NCI-H748 (cell line): ENCODE data around the gene RPGR.
A peak's percentile ranks its signal among the peaks of the same experiment; 100 is the strongest.

Source experiments
- DNase-seq: peaks from one replicate; lab custom pipeline; 2025; ENCODE audit not compliant: unreplicated experiment; lab: John Stamatoyannopoulos, UW

Gene RPGR

GRCh38 chrX:38327007-38327774 is at the start of gene RPGR:
TSS of gene RPGR (minus strand) at chrX:38327509. CDS start at chrX:38327367, 142 bp downstream.
- peak; percentile 94 for DNase-seq

- DNase-seq, result peak; percentile 59
Observed at GRCh38 chrX:38376747-38377146, 49.4 kb upstream of the RPGR start.

DNA sequence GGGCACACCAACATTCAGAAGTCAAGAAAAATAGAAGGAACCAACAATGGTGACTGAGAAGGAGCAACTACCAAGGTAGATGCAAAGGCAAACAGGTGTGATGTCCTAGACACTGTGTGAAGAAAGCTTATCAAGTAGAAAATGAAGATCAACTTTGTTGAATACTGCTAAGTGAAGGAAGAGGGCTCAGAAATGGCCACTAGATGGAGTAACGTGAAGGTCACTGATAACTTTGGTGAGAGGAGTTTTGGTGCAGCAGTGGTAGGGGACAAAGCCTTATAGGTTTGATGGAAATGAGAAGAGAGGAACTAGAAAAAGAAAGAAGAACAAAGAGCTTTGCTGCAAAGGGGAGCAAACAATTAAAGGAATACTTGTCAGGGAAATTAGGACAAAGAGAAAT is 48.6 kb upstream of the RPGR start:
- peak; percentile 40 for DNase-seq

DNA sequence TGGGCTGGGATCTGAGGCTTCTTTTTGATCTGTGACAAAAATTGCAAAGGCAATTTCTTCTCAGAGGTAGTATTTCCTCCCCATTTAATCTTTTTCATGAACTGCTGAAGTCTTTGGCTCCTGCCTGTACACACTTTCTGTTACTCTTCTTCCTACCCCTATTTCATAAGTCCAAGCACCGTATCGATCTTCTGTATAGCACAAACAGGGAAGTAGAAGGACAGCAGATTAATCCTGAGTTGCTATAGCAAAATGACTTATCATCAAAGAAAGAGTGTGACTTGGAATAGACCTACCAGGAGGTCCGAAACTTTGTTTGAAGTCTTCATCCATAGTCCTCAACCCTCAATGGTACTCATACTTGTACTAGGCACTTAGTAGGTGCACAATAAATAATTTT is 47.1 kb upstream of the RPGR start:
- no peak for DNase-seq

DNA sequence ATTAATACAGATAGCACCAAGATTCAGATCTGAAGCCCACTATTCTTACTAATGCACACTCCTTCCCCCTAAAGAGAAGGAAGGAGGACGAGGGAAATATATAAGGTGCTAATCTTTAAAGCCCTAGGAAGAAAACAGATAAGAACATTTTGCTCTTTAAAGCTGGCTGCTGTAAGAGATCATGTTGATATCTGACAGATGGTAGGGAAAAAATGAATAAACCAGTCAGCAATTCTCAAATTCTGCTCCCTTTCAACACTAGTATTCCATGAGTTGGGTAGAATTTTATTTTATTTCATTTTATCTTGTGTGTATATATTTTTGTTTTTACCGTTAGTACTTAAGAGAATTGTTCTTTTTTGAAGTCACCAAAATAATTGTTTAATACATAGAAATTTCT is 44.3 kb upstream of the RPGR start:
- no peak for DNase-seq

GRCh38 chrX:38368774-38369173 is 41.5 kb upstream of the RPGR start:
- DNase-seq, result no peak

DNA sequence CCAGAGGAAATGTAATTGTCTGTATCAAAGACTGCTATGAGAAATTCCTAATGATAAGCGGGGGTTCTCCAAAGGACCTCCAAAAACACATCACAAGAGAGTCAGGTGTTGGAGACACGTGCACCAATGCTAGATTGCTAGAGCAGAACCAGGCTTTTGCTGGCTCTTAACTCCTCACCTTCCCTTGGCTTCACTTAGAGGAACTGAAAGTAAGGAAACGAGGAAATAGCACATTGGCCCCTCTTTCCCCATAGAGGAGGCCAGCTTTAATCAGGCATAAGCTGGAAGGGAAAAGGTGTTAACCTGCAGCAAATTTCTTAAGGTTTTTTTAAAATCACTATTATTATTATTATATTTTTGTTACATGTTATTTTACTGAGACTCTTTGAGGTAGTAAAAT is 38.6 kb upstream of the RPGR start:
- no peak for DNase-seq

DNA sequence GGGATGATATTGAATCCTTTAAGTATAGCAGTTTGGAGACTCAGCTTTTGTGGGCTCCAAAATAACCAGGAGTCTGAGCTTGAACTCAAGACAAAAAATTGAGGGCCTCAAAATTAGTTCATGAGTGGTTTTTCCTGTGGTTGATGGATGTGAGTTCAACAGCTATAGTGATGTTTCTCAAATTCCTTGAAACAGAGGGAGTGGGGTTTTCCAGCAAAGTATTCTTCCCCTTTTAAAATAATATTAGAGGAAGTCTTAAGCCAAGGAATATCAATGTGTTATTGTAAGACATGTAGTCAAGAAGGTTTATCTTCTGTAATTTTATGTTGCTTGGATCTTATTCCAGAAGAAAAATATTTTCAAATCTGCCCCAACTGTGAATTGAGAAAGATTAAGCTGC is 35.7 kb upstream of the RPGR start:
- DNase-seq, result no peak

DNA sequence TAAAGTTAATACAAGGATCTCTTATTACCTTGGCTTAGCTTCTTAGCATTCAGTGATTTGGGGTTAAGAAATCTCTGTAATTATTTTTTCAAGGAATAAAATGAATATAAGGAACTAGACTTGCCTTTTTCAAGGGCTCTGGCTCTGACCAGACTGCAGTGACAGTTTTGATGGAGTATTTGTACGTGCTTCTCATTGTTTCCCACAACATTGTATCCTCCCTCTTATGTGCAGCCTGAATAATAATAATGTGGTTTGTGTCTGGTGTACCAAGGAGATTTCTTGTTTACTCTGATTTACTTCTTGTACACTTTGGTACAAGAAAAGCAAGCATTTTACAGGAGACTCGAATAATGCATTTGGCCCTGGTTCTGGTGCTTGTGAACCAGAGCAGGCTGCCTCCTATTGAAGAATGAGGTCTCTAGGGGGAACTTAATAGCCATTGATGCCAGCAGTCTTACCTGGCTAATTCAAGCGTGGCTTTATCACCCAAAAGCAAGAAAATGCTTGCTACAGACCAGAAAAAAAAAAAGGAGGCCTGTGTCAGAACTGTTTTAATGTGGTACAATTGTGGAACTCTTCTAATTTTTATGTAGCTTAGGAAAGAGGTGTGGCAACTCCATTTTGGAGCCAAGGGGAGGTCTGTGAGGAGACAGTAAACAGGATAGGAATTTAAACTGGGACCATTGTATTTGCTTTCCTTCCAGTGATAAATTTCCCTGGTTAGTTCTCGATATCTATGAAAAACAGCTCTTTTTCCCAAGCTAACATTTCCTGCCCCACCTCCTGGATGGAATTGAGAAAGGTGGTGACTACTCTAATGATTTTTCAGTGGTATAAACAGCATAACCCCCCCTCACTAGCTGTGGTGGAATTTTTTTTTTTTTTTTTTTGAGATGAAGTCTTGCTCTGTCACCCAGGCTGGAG is 30.7 kb upstream of the RPGR start:
- DNase-seq, result no peak

GRCh38 chrX:38356401-38356800 is 29.1 kb upstream of the RPGR start:
- DNase-seq, result no peak

GRCh38 chrX:38352362-38352761 is 25.1 kb upstream of the RPGR start, which contains the start of gene OTC:
TSS of gene OTC (plus strand) at chrX:38352604. CDS start at chrX:38352697, 93 bp downstream.
- DNase-seq, result no peak

- no peak for DNase-seq
Observed at GRCh38 chrX:38351346-38351745, 24.0 kb upstream of the RPGR start.

- DNase-seq, result no peak
Observed at GRCh38 chrX:38347136-38347535, 19.8 kb upstream of the RPGR start.

DNA sequence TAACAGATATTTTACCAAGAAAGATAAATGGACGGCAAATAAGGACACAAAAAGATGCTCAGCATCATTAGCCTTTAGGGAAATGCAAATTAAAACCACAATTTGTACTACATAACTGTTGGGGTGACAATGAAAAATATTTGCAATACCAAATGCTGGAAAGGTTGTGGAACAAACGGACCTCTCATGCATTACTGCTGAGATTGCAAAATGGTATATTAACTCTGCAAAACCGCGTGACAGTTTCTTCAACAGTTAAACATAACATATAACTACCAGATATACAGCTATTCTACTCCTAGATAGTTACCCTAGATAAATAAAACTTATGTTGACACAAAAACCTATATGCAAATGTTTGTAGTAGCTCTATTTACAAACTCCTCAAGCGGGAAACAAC is 18.8 kb upstream of the RPGR start:
- peak; percentile 7 for DNase-seq

GRCh38 chrX:38342853-38343778 is 15.8 kb upstream of the RPGR start:
- DNase-seq, result no peak

DNA sequence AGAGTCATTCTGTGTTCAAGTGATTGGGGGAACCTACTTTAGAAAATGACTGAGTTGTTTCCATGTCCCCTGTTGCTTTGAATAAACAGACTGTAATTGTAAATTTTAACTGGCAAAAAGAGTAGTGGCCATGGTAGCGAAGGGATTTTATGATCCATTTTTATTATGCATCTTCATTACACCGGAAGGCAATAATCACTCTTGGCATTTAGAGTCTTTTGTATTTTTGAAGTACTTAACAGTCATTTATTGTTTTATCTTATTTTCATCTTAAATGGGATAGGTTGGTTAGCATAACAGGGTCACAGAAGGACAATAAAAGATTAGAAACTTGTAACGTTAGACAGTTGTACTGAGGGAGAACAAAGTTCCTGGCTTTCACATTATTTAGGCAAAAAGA is 14.1 kb upstream of the RPGR start:
- DNase-seq, result peak; percentile 54

- no peak for DNase-seq
Observed at GRCh38 chrX:38336538-38337240, 9.4 kb upstream of the RPGR start.

GRCh38 chrX:38335382-38335781 is 8.1 kb upstream of the RPGR start:
- peak; percentile 22 for DNase-seq

DNA sequence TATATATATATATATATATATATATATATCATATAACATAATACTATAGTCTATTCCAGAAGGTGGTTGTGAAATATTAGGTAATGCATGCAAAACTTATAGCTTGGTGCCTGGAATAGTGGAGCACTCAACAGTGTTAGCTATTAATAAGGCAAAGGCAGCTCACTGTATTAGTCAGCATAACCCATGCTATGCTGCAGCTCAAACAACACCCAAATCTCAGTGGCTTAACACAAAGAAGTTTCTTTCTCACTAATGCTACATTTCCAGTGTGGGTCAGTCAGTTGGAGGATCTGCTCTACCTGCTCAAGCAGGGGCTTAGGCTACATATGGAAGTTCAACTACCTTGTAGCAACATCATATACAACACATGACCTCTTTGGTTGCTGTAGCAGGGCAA is 5.2 kb upstream of the RPGR start:
- no peak for DNase-seq

GRCh38 chrX:38327775-38328081 is 419 bp upstream of the RPGR start:
- no peak for DNase-seq

DNA sequence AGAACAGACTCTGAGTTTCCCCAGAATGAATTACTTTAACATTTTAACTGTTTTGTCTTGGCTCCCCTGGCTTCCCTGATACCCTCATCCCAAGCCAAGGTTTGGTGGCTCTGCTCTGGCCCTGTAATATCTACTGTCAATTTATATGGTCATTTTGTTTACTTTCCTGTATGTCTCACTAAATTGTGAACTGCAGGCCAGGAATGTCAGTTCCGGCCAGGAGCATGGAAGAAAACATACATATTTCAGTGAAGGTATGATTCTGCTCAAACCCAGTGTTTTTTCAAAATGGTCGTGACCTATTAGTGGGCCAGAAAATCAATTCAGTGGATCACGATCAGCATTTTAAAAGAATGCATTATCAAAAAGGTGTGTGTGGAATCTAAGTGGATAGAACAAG is 1.2 kb downstream of the RPGR start:
- no peak for DNase-seq
